NCI-H128 (cell line): ENCODE results near the gene ZNF836.

Experiments
- DNase-seq: peaks from one replicate; lab custom pipeline; 2025; ENCODE audit not compliant: unreplicated experiment; lab: John Stamatoyannopoulos, UW

Gene ZNF836

DNA sequence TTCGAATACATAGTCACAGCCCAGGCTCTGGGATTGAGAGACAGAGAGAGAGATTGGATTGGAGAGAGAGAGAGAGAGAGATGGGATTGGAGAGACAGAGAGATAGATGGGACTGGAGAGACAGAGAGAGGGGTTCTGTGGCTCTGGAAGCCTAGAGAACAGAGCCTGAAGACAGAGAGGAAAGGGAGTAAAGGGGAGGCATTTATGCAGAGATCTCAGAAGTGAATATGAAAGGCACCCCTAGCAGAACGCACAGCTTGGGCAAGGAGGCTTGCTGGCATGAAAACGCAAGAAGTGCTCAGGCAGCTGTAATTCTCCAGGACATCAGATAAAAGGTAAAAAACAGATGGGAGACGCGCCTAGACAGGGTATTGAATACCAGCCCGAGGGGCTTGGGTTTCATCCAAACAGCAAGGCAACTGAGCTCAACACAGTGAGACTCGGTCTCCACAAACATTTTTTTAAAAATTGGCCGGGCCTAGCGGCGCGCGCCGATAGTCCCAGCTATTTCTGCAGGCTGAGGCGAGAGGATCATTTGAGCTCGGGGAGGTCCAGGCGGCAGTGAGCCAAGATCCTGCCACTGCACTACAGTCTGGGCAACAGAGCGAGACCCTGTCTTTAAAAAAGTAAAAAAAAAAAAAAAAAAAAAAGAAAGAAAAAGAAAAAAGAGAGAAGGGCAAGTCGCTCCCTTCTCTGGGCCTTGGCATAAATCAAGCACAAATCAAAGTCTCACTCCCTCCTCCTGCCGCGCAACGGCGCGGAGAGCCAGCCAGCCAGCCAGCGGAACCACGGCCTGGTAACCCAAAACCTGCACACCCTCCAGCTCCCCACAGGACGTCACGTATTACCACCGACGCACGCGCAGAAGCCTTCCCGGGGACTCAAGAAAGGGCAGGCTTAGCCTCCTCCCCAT, 17.7 kb upstream of the ZNF836 start:
- no peak for DNase-seq

DNA sequence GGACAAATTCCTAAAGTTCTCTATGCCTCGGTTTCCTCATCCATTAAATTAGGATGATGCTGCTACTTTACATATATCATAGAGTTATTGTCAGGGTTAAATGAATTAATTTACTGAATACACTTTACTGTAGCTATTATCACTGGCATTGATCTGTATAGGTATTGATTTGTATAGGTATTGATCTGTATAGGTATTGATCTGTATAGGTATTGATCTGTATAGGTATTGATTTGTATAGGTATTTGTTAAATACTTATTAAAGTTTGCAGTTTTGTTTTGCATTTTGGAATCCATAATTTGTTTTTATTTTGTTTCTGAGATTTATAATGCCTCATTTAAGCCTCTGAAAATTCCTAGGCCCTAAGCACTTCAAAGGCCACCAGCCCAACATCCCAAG, 16.0 kb upstream of the ZNF836 start:
- DNase-seq, result no peak

DNA sequence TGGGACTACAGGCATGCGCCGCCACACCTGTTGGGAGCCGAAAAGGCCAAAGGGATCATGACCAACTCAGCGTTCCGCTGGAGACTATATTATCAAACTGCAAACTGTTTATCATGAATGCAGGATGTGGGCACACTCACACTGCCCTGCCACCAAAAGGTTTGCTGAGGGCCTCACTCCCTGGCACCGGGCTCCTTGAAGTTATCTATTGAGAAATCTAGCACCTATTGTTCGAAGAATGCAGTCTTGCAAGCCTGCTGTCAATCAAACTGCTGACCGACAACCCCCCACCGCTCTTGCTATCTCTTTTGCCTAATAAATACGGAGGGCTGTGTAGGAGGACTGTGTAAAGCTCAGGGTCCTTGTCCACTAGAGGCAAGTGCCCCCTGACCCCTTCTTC, 5.2 kb upstream of the ZNF836 start:
- DNase-seq, result no peak

GRCh38 chr19:52172347-52172746, 926 bp upstream of the ZNF836 start:
- DNase-seq, result no peak

GRCh38 chr19:52170863-52171320, 529 bp downstream of the ZNF836 start:
- no peak for DNase-seq

- DNase-seq, result no peak
Observed at GRCh38 chr19:52170304-52170703, 1.1 kb downstream of the ZNF836 start.

DNA sequence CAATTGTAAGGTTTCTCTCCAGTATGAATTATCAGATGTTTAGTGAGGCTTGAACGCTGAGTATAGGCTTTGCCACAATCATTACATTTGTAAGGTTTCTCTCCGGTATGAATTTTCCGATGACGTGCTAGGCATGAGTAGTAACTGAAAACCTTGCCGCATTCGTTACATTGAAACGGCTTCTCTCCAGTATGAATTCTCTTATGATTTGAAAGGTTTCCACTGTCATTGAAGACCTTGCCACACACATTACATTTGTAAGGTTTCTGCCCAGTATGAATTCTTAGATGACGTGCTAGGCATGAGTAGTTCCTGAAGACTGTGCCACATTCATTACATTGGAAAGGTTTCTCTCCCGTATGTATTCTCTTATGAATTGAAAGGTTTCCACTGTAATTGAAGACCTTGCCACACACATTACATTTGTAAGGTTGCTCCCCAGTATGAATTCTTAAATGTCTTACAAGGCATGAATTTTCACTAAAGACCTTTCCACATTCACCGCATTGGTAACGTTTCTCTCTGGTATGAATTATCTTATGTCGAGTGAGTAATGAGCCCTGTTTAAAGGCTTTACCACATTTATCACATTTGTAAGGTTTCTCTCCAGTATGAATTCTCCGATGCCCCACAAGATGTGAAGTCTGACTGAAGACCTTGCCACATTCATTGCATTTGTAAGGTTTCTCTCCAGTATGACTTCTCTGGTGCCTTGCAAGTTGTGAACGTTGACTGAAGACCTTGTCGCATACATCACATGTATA, 15.6 kb downstream of the ZNF836 start:
- no peak for DNase-seq

DNA sequence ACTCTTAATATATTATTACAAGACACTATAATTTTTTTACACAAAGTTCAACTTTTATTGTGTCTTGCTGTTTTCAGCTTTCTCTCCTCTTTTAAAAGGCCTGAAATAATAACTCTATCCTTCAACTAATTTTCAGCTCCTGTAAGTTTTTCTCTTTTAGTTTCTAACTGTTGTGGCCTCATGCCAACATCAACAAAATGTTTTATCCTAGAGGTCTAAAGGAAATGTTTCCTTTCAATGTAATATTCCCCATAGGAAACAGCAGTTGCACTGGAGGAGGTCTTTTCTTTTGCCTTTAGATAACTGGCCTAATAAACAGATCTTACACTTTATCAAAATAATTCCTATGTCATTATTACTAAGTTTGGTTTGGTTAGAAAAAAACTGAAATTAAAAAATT, 23.2 kb downstream of the ZNF836 start:
- no peak for DNase-seq

GRCh38 chr19:52142001-52142595, 29.3 kb downstream of the ZNF836 start:
- DNase-seq, result no peak

- no peak for DNase-seq
Observed at GRCh38 chr19:52141203-52141602, 30.2 kb downstream of the ZNF836 start.

DNA sequence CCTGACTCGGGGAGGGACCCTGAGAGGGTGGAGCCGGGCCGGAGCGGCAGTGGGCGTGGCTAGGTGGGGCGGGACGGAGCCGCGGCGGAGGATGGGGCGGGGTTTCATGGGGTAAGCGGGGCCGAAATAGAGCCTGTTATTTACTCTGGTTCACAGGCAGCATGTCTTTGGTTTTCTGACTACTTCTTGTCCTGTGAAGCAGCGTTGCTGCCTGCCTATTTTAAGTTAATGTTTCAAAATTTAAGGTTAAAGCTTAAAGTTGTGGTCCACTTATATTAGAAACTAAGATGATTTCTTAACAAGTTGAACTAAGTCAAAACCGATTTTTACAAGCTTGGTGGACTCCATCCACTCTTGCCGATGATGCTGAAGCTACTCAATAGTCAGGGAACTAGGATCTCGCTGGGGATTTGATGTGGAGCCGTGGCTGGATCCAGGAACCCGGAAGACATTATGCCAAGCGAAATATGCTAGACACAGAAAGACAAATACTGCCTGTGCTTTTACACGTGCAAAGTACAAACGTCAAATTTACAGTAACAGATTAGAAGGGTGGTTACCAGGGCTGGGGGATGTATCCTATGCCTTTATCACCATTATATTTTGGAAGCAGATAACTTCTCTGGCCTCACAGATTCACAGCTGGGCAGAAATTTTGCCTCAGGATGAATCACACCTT, 31.2 kb downstream of the ZNF836 start:
- no peak for DNase-seq

DNA sequence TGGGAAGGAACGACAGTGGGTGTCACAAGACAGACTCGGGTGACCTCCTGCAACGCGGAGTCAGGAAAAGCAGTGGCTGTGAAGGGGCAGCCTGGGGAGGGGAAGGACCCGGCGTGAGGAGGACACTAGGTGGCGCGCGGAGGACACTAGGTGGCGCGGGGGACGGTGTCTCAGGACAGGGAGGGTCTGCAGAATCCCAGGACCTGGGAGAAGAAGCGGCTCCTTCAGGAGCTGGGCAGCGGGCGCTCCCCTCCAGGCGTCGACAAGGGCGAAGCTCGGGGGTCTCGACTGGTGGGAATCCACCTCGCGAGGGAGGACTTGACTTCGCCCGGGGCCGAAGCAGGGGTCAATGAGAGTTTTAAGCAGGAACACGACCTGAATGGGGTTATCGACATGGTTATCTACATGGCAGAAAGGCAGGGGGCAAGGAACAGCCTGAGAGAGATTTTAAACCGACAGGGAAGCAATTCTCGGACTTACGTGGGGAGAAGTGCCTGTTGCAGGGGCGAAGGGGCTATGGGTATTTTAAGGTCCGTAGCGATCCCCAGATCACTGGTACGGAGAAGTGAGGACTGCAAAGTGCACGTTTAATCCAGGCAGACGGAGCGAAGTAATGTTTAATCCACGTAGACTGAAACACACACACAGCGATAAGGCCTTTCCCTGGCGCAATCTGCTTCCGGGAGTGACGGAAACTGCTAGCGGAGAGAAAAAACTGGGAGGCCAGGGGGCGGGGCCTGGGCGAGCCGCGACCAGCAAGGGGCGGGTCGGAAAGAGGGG, 32.0 kb downstream of the ZNF836 start, which contains the start of gene ZNF616:
Gene ZNF616 (minus strand): TSS at position 687 of the 780 bp plus-strand sequence. CDS start 9,426 bp downstream, outside the sequence.
- DNase-seq, result peak; percentile 93

DNA sequence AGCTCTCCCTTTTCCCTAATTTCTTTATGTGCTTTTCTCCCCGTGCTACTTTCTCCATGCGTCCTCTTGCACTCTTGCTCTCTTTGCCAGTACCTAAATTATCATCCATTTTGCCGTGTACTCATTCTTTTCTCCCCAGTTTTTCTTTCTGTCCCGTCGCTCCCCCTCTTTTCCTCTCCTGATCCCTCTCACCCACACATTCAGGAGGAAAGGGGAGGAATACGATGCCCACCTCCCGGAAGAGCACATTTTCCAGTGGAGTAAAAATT, 32.5 kb downstream of the ZNF836 start:
- DNase-seq, result no peak

DNA sequence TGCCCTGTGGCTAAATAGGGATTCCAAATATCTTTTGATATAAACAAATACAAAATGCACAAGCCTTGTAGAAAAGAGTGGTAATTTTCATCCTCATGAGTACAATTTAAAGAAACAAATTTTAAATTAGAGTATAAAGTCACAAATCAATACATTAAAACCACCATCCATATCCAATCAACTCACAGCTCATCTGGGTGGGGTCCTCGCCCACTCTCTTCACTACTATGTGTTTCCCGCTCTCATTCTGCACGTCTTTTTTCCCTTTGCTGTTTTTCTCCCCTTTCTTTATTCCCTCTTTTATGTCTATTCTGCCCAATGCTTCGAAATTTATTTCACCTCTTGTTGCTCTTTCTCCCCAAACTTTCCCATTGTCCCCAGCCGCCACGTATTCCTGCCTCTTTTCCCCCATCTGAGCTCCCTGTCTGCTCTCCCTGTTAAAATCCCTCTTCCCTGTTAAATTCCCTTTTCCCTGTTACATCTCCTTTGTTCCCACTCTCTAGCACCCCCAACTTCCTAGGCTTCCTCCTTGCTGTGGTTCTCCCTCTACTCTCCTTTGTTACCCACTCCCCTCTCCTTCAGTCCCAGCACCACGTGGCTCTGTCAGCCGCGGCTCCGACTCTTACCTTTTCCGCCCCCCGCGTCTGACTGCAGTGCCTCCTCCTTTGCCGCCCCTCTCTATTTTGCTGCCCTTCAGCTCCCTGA, 33.0 kb downstream of the ZNF836 start:
- no peak for DNase-seq

DNA sequence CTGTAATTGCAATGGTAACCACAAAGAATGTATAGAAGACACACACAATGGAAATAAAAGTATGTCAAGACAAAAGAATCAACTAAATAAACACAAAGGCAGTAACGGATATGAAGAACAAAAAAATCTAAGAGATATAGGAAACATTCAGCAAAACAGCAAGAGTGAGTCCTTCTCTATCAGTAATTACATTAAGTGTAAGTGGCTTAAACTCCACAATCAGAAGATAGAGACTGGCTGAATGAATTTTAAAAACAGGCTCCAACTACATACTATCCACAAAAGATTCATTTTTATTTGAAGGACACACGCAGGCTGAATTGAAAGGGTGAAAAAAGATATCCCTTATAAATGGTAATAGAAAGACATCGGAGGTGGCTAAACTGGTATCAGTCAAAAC, 51.1 kb downstream of the ZNF836 start:
- no peak for DNase-seq

- no peak for DNase-seq
Observed at GRCh38 chr19:52115526-52116053, 55.8 kb downstream of the ZNF836 start.

DNA sequence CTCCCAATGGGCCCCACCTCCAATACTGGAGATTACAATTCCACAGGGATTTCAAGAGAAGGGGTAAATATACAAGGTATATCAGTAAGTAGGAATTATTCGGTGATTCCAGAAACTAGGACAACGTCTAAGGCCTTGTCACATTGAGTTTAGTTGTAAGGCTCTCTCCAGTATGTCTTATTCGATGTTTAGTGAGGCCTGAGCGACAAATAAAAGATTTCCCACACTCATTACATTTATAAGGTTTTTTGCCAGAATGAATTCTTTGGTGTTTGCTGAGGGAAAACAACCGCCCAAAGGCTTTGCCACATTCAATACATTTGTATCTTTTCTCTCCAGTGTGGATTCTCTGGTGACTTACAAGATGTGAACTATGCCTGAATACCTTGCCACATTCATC, 56.7 kb downstream of the ZNF836 start:
- DNase-seq, result no peak

DNA sequence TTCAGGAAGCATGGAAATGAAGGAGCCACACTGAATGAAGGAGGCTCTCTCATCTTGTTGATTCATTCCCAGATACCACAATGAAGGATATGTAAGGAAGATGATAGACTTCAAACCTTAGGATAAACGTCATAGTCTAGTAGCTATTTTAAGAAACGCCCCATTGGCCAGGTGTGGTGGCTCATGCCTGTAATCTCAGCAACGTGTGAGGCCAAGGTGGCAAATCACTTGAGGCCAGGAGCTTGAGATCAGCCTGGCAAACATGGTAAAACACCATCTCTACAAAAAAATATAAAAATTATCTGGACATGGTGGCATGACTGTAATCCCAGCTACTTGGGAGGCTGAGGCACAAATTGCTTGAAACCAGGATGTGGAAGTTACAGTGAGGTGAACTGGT, 58.8 kb downstream of the ZNF836 start:
- no peak for DNase-seq

- no peak for DNase-seq
Observed at GRCh38 chr19:52110780-52111179, 60.6 kb downstream of the ZNF836 start.
